Muscle layer of colon (tissue), 2 donors: Measurements from ENCODE around the gene SLAMF6.
"Not testable (repeated sequence)": the region's sequence is repeated elsewhere in the genome, so short reads cannot be mapped to it uniquely, and the experiment has no call there.

Experiments
- H3K27ac ChIP-seq: one replicate; pipeline ENCODE4 v1.7.0; 2013; ENCODE audit warnings: low read depth, mild to moderate bottlenecking, low read length, moderate library complexity
- H3K27me3 ChIP-seq, 2 donors: one replicate each; pipeline ENCODE4 v1.7.0; 2013; ENCODE audit warnings: low read length in 2 of 2, mild to moderate bottlenecking in 2 of 2; ENCODE audit not compliant: insufficient read depth in 2 of 2, control insufficient read depth in 1 of 2
- H3K36me3 ChIP-seq: one replicate; pipeline ENCODE4 v1.7.0; 2013; ENCODE audit warnings: mild to moderate bottlenecking, low read length; ENCODE audit not compliant: insufficient read depth
- H3K4me1 ChIP-seq: one replicate; pipeline ENCODE4 v1.7.0; 2013; ENCODE audit warnings: mild to moderate bottlenecking, low read length; ENCODE audit not compliant: insufficient read depth
- H3K4me3 ChIP-seq, 2 donors: one replicate each; pipeline ENCODE4 v1.7.0; 2013; ENCODE audit warnings: low read length in 2 of 2, low read depth in 1 of 2, mild to moderate bottlenecking in 1 of 2, moderate library complexity in 1 of 2
- H3K9ac ChIP-seq: one replicate; pipeline ENCODE4 v1.7.0; 2013; ENCODE audit warnings: low read length
- H3K9me3 ChIP-seq: one replicate; pipeline ENCODE4 v1.7.0; 2013; ENCODE audit warnings: mild to moderate bottlenecking, low read length
- donor health status: abdominal sarcoma.
- donor health status: Adenocarcinoma of cecum.

SLAMF6 gene

DNA sequence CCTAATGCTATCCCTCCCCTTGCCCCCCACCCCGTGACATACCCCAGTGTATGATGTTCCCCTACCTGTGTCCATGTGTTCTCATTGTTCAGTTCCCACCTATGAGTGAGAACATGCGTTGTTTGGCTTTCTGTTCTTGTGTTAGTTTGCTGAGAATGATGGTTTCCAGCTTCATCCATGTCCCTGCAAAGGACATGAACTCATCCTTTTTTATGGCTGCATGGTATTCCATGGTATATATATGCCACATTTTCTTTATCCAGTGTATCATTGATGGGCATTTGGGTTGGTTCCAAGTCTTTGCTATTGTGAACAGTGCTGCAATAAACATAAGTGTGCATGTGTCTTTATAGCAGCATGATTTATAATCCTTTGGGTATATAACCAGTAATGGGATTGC, 734 bp upstream of the SLAMF6 start:
- not testable (repeated sequence) for H3K9ac ChIP-seq, H3K4me1 ChIP-seq, H3K4me3 ChIP-seq, H3K27ac ChIP-seq, H3K36me3 ChIP-seq, H3K27me3 ChIP-seq, H3K9me3 ChIP-seq

DNA sequence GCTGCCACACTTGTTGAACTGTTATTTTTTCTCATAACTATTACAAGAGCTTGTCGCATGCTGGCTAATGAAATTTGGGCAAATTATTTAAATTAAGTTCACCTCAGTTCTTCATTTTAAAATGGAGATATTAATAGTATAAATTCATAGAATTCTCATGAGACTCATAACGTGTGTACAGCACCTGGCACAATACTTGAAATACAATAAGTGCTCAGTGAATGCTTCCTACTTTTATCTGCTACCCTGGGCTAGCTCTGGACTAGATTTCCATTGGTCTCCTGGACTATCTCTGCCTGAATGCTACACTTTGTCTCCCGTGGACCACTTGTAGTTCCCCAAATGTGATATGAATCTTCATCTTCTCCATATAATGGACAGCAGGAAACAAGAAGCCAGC, 919 bp downstream of the SLAMF6 start:
- no peak overlapping the region for H3K27ac ChIP-seq
- H3K9ac ChIP-seq: no peak overlapping the region
- H3K4me1 ChIP-seq: no peaks in the 10 kb centered on the region
- no peak overlapping the region for H3K4me3 ChIP-seq
- no peaks in the 10 kb centered on the region for H3K27me3 ChIP-seq
- no peaks in the 10 kb centered on the region for H3K36me3 ChIP-seq
- H3K9me3 ChIP-seq: no peaks in the 10 kb centered on the region

DNA sequence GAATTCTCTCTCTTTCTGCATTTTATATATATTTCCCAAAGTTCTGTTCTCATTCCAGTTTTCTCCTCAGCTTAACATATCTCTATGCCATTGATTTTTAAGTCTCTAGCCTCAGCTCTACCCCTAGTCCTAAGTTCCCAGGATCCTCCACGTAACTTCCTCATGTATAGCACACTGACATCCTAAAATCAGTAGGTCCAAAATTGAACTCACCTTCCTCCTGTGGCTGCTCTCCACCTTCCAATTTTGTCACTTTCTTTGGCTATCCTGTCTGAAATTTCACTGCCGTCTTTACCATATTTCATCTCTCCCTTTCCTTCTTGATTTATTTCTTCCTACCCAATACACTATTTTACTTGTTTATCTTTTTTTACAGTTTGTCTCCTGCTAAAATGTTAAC, 1.5 kb downstream of the SLAMF6 start:
- Histone ChIP-seq H3K27me3 (no peaks in the 10 kb centered on the region), H3K36me3 (no peaks in the 10 kb centered on the region), H3K4me1 (no peaks in the 10 kb centered on the region), H3K27ac (no peak overlapping the region), H3K9ac (no peak overlapping the region), H3K4me3 (no peak overlapping the region), H3K9me3 (no peaks in the 10 kb centered on the region)

DNA sequence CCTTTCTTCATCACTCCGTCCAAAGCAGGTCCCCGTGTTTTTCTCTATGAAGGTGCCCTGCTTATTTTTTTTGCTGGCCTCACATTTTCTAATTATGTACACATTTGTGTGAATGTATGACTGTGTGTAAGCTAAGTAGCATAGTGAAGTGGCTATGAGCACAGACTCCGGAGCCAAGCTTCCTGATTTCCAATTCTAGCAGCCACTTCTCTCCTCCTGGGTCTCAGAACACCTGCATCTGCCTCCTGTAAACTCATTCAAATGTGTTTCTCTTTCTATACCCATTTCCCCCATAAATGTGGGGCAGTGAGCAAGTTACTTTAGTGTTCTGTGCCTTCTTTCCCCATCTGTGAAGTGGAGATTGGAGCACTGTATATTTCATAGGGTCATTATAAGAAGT, 2.1 kb downstream of the SLAMF6 start:
- Histone ChIP-seq H3K36me3 (no peaks in the 10 kb centered on the region), H3K4me3 (no peak overlapping the region), H3K9ac (no peak overlapping the region), H3K4me1 (no peaks in the 10 kb centered on the region), H3K27me3 (no peaks in the 10 kb centered on the region), H3K27ac (no peak overlapping the region), H3K9me3 (no peaks in the 10 kb centered on the region)

DNA sequence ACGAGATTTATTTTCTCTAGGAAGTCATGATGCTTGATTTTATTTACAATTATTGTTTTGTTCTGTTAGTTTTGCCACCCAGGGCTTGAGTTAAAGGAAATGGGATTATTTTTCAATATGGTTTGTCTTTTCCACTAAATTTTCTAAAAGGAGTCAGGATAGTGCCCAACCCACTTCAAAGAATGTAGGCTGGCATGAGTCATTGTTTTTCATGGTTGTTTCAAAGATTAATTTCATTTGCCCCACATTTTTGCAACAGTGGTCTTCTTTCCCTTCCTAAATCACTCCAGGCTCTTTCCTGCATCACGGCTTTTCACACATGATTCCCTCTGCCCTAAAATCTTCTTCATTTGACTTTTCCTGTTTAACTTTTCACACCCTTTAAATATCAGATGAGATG, 2.5 kb downstream of the SLAMF6 start:
- H3K9me3 ChIP-seq: no peaks in the 10 kb centered on the region
- no peaks in the 10 kb centered on the region for H3K4me1 ChIP-seq
- no peak overlapping the region for H3K4me3 ChIP-seq
- no peaks in the 10 kb centered on the region for H3K36me3 ChIP-seq
- H3K27me3 ChIP-seq: no peaks in the 10 kb centered on the region
- H3K9ac ChIP-seq: no peak overlapping the region
- no peak overlapping the region for H3K27ac ChIP-seq

DNA sequence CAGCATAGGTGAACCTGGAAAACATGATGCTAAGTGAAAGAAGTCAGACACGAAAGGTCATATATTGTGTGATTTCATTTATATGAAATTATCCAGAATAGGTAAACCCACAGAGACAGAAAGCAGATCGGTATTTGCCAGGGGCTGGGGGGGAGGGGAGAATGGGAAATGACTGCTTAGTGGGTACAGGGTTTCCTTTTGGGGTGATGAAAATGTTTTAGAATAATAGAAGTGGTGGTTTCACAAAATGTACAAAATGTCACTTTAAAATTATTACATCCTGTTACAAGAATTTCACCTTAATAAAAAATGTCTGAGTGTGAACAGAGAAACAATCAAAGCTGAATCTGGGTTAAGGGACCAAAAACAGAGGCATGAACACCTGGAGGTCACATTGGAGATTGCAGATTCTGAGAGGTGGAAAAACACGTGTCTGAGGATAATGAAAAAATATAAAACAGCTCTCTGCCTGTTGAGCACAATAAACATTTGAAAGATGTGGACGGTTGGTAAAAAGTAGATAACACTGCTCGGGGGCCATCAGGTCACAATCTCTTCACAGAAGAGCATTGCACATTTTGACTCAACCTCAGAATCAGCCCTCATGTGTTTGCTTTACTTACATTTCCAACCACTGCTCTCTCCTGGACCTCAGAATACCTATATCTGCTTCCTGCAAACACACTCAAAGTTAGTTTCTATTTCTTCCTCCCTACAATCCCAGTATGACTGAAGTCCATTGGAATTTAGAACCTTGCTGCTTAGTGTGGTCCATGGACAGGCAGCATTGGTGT, 3.2 kb downstream of the SLAMF6 start:
- Histone ChIP-seq H3K27me3 (no peaks in the 10 kb centered on the region), H3K4me1 (no peaks in the 10 kb centered on the region), H3K9ac (no peak overlapping the region), H3K4me3 (no peak overlapping the region), H3K36me3 (no peaks in the 10 kb centered on the region), H3K27ac (no peak overlapping the region), H3K9me3 (no peaks in the 10 kb centered on the region)

DNA sequence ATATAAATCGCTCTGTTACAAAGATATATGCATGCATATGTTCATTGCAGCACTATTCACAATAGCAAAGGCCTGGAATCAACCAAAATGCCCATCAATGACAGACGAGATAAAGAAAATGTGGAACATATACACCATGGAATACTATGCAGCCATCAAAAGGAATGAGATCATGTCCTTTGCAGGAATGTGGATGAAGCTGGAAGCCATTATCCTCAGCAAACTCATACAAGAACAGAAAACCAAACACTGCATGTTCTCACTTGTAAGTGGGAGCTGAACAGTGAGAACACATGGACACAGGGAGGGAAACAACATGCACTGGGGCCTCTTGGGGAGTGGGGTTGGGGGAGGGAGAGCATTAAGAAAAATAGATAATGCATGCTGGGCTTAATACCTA, 5.5 kb downstream of the SLAMF6 start:
- not testable (repeated sequence) for H3K9me3 ChIP-seq, H3K27me3 ChIP-seq, H3K27ac ChIP-seq, H3K4me3 ChIP-seq, H3K9ac ChIP-seq, H3K4me1 ChIP-seq, H3K36me3 ChIP-seq

DNA sequence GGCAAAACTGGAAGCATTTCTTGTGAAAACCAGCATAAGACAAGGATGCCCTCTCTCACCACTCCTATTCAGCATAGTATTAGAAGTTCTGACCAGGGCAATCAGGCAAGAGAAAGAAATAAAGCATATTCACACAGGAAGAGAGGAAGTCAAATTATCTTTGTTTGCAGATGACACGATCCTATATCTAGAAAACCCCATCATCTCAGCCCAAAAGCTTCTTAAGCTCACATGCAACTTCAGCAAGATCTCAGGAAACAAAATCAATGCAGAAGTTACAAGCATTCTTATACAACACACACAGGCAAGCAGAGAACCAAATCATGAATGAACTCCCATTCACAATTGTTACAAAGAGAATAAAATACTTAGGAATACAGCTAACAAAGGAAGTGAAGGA, 7.1 kb downstream of the SLAMF6 start:
- H3K9me3 ChIP-seq, H3K27me3 ChIP-seq, H3K27ac ChIP-seq, H3K4me3 ChIP-seq, H3K9ac ChIP-seq, H3K4me1 ChIP-seq, H3K36me3 ChIP-seq: not testable (repeated sequence)

DNA sequence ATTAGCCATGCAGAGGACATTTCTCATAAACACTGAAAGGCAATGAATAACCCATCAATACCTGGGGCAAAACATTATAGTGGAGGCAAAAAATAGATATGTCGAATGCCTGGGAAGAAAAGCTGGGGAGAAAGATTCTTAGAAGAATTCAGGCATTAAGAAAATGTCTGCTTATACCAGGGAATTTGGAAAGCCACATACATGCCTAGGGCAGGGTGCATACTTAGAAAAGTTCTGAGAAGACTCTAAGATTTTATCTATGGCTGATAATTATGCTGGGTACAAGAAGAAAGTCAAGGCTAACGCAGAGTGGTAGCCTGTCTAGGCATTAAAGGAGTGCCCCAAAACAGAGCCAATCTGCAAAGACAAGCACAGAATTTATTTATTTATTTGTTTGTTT, 18.4 kb downstream of the SLAMF6 start:
- Histone ChIP-seq H3K36me3 (no peaks in the 10 kb centered on the region), H3K4me1 (no peaks in the 10 kb centered on the region), H3K9me3 (no peaks in the 10 kb centered on the region), H3K27ac (no peak overlapping the region), H3K4me3 (no peak overlapping the region), H3K27me3 (no peaks in the 10 kb centered on the region), H3K9ac (no peak overlapping the region)

DNA sequence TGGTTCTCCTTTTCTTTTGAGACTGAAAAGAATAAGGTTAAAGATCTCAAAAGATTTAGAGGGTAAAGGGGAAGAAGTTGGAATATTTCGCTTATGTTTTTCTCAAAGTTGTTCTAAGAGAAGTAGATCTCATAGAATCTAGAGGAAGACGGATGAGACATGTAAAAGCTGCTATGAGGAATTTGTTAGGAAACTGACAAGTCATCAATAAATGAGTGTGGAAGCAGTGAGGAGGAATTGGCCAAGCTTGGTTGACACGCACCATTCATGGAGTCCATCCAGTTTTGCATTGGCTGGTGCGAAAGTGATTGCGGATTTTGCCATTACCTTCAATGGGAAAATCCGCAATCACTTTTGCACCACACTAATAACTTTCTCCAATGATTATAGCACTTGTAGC, 20.0 kb downstream of the SLAMF6 start:
- H3K27ac ChIP-seq: no peak overlapping the region
- H3K4me3 ChIP-seq: no peak overlapping the region
- H3K9ac ChIP-seq: no peak overlapping the region
- H3K9me3 ChIP-seq: no peaks in the 10 kb centered on the region
- no peaks in the 10 kb centered on the region for H3K4me1 ChIP-seq
- no peaks in the 10 kb centered on the region for H3K27me3 ChIP-seq
- H3K36me3 ChIP-seq: no peaks in the 10 kb centered on the region

DNA sequence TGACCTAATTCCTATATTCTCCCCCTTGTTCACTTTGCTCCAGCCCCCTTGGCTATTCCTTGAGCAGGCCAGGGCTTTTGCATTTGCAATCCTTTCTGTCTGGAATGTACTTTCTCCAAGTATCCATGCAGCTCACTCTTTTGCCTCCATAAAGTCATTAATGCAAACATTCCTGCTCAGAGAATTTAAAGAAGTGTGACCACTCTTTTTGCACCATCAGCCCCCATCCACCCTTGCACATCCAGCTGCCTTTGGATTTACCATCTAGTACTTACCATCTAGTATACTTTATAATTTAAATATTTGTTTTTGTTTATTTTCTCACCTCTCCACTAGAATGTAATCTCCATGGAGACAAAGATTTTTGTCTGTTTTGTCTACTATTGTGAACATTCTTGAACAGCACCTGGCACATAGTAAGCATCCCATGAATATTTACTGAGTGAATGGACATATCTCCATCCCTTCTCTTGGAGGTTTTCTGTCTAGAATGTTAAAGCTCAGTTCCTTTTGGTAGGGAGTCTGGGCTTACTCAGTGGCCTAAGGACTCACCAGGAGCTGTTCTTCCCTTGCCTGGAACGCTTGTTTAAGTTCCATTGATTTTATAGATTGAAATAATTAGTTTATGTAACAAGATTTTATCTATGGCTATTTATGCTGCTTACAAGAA, 22.6 kb downstream of the SLAMF6 start:
- H3K9ac ChIP-seq: no peak overlapping the region
- H3K4me1 ChIP-seq: no peaks in the 10 kb centered on the region
- H3K36me3 ChIP-seq: no peaks in the 10 kb centered on the region
- no peaks in the 10 kb centered on the region for H3K27me3 ChIP-seq
- no peak overlapping the region for H3K4me3 ChIP-seq
- H3K9me3 ChIP-seq: no peaks in the 10 kb centered on the region
- H3K27ac ChIP-seq: no peak overlapping the region

DNA sequence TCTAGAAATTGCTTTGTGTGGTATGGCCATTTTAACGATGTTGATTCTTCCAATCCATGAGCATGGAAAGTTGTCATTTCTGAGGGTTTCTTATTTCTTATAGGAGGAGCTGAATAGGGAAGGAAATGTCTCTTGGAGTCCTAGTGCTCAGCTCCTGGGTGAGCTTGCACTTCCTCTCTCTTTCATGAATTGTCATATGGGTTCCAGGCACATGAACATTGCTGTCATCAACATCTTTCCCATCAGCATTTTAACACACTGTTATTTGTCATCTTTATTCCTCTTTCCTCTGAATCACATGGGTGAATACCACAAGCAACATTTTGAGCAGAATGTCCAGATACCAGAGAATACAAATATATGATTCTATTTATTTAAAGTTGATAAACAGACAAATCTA, 23.4 kb downstream of the SLAMF6 start:
- Histone ChIP-seq H3K4me1 (no peaks in the 10 kb centered on the region), H3K4me3 (no peak overlapping the region), H3K27ac (no peak overlapping the region), H3K9ac (no peak overlapping the region), H3K27me3 (no peaks in the 10 kb centered on the region), H3K36me3 (no peaks in the 10 kb centered on the region), H3K9me3 (no peaks in the 10 kb centered on the region)
